Kidney tubule cell (primary cell): ENCODE measurements around the gene SERINC5.
"Not testable (repeated sequence)": the region's sequence is repeated elsewhere in the genome, so short reads cannot be mapped to it uniquely, and the experiment has no call there.

Experiments used
- DNase-seq: peaks from one replicate; pipeline ENCODE4 v3.0.0-alpha.2; 2018; ENCODE audit warnings: low spot score

SERINC5 gene

DNA sequence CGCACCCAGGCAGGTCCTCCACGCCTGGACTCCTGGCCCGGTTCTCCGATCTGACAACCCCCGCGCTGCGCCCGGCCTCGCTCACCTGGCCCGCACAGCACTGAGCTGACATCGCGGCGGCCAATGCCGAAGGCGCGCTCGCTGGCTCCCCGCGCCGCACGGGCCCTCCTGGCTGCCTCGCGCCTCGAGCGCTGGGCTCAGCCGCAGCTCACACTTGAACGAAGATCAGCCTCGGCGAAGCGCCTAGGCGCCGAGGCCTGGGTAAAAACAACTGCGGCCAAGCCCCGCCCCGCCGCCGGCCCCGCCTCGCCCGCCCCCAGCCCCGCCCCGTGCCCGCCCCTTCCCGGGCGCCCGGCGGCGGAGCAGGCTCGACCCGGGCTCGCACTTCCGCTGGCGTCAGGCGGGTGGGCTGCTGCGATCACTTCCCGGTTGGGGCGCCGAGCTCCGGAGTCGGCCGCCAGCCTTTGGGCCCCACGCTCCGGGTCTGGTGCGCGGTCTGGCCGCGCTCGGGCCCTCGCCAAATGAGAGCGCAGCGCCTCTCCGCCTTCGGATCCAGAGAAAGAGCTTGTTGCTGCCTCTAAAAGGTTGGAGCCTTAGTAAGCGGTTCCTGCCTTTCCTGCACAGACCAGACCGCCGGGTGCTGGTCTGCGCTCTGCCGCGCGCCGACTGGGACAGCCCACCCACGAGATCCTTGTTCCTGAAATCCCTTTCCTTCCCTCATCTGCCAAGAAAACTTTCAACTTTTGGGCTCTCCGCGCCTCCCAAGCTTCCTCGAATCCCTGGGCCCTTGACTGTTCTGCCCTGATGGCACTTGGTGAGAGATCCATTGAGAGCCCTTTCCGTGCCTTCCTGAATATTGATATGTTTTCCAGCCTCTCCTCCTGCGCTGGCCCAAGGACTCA is at the start of gene SERINC5:
SERINC5 (minus strand) TSS at position 238 of the 902 bp plus-strand sequence; CDS start at position 112, 126 bp downstream.
- DNase-seq: peak; percentile 89

DNA sequence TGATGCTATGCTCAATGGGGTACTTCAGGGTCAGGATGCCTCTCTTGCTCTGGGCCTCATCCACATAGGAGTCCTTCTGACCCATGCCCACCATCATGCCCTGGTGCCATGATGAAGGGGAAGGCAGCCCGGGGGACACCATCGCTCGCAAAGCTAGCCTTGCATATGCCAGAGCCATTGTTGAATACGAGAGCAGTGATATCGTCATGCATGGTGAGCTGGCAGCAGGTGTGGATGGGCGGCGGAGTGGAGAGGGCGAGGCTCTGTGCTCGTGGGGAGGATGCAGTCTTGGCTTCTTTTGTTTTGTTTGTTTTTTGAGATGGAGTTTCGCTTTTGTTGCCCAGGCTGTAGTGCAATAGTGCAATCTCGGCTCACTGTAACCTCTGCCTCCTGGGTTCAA is 46.8 kb upstream of the SERINC5 start:
- DNase-seq: no peak

DNA sequence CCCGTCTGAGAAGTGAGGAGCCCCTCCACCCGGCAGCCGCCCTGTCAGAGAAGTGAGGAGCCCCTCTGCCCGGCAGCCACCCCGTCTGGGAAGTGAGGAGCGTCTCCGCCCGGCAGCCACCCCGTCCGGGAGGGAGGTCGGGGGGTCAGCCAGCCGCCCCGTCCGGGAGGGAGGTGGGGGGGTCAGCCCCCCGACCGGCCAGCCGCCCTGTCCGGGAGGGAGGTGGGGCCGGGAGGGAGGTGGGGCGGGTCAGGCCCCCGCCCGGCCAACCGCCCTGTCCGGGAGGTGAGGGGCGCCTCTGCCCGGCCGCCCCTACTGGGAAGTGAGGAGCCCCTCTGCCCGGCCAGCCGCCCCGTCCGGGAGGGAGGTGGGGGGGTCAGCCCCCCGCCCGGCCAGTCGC is 45.5 kb upstream of the SERINC5 start:
- not testable (repeated sequence) for DNase-seq

DNA sequence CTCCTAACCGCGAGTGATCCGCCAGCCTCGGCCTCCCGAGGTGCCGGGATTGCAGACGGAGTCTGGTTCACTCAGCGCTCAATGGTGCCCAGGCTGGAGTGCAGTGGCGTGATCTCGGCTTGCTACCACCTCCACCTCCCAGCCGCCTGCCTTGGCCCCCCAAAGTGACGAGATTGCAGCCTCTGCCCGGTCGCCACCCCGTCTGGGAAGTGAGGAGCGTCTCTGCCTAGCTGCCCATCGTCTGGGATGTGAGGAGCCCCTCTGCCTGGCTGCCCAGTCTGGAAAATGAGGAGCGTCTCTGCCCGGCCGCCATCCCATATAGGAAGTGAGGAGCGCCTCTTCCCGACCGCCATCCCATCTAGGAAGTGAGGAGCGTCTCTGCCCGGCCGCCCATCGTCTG is 44.9 kb upstream of the SERINC5 start:
- DNase-seq: not testable (repeated sequence)

DNA sequence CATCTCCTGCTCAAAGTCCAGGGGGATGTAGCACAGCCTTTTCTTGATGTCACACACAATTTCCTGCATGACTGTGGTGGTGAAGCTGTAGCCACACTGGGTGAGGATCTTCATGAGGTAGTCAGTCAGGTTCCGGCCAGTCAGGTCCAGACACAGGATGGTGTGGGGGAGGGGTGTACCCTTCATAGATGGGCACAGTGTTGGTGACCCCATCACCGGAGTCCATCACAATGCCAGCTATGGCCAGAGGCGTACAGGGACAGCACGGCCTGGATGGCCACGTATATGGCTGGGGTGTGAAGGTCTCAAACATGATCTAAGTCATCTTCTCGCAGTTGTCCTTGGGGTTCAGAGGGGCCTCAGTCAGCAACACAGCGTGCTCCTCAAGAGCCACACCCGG is 44.3 kb upstream of the SERINC5 start:
- DNase-seq: no peak

DNA sequence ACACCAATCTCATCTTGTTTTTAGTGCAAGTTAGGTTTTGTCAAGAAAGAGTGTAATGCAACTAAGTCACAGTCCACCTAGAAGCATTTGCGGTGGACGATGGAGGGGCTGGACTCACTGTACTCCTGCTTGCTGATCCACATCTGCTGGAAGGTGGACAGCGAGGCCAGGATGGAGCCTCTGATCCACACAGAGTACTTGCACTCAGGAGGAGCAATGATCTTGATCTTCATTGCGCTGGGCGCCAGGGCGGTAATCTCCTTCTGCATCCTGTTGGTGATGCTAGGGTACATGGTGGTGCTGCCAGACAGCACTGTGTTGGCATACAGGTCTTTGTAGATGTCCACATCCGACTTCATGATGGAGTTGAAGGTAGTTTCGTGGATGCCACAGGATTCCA is 43.8 kb upstream of the SERINC5 start:
- DNase-seq: no peak

DNA sequence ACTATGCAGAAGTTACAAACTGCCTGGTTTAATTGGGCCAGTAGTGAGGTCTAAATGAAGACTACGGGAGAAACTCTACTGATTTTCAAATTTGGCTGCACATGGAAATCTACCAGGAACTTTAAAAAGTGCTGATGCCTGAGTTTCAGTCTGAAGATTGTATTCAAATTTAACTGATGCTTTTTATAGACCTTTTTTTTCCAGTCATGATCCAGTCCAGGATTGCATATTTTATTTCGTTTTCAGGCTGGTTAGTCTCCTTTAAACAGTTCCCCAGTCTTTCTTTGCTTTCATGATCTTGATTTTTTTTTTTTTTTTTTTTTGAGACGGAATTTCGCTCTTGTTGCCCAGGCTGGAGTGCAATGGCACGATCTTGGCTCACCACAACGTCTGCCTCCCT is 40.3 kb upstream of the SERINC5 start:
- DNase-seq: no peak

DNA sequence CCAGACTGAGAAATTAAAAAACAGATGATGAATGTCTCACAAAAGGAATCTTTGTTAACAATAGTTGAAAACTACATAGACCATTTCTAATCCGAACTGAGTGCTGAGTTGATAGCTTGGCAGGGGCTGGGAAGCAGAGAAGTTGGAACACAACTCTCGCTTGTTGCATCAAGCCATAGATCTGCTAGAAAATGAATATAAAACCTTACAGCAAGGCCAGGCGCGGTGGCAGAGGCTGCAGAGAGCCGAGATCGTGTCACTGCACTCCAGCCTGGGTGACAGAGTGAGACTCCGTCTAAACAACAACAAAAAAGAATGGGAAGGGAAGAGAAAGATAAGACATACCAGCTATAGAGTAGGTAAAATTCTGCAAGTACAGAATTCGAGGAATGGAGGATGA is 35.9 kb upstream of the SERINC5 start:
- no peak for DNase-seq

DNA sequence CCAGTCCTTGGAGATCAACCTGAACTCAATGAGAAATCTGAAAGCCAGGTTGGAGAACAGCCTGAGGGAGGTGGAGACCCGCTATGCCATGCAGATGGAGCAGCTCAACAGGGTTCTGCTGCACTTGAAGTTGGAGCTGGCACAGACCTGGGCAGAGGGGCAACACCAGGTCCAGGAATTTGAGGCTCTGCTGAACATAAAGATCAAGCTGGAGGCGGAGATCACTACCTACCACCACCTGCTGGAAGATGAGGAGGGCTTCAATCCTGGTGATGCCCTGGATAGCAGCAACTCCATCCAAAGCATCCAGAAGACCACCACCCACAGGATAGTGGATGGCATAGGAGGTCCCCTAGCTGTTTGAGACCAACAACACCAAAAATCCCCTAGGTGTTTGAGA is 33.5 kb upstream of the SERINC5 start:
- no peak for DNase-seq

DNA sequence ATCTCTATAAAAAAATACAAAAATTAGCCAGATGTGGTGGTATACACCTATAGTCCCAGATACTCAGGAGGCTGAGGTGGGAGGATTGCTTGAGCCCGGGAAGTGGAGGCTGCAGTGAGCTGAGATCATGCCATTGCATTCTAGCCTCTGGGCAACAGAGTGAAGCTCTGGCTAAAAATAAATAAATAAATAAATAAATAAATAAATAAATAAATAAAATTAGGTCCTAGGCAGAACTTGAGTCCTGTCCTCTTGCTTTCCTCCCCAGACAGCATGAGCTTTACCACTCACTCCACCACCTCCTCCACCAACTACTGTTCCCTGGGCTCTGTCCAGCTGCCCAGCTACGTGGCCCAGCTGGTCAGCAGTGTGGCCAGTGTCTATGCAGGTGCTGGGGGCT is 32.3 kb upstream of the SERINC5 start:
- no peak for DNase-seq

DNA sequence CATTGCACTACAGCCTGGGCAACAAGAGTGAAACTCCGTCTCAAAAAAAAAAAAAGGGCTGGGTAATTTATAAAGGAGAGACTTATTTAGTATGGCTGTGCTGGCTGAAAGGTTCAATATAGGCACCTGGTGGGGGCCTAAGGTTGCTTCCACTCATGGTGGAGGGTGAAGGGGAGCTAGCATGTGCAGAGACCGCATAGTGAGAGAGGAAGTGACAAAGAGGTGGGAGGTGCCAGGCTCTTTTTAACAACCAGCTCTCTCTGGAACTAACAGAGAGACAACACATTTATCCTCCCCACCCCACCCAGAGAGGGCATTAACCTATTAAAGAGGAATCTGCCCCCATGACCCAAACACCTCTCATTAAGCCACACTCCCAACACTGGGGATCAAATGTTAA is 28.9 kb upstream of the SERINC5 start:
- DNase-seq: no peak

DNA sequence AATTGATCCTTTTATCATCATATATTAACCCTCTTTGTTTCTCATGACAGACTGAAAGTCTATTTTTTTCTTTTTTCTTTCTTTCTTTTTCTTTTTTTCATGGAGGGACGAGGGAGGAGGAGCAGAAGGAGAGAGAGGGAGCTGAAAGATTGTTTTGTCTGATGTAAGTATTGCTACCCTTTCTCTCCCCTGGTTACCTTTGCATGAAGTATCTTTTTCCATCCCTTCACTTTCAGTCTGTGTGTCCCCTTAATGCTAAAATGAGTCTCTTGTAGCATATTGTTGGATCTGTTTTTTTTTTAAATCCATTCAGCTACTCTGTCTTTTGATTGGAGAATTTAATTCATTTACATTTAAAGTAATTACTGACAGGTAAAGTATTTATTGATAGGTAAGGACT is 27.5 kb upstream of the SERINC5 start:
- no peak for DNase-seq

DNA sequence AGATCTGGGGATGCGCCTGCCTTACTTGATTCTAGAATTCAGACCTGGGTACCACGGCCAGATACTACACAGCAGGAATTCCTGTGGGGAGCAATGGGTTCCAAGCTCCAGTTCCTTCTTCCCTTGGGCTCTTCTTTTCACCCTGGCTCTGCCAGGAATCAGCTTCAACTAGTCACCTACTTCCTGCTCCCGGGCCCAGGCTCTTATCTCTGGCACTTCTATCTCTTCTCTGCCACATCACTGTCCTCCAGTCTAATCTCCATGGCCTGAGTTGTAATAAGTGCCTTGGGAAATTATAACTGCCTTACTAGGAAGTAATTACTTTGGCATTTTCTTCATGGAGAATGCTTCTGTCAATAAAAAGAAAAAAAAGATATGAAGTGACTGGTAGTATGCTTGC is 26.2 kb upstream of the SERINC5 start:
- DNase-seq: no peak

DNA sequence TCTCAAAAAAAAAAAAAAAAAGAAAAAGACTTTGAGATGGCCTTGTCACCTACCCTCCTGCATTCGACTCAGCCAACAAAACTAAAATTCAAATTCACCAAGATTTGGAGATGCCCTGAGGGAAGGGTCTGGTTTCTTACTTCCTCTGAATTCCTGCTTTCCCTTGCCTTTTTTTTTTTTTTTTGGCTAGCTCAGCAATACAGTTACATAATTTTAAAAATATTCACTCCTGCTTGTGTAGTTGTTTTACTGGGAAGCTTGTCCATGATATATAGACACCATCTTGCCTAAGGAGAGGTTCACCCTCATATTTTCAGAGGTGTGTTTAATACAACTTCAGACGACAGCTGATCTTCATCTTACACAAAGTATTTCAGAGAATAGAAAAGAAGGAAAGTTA is 21.3 kb upstream of the SERINC5 start:
- DNase-seq: no peak

DNA sequence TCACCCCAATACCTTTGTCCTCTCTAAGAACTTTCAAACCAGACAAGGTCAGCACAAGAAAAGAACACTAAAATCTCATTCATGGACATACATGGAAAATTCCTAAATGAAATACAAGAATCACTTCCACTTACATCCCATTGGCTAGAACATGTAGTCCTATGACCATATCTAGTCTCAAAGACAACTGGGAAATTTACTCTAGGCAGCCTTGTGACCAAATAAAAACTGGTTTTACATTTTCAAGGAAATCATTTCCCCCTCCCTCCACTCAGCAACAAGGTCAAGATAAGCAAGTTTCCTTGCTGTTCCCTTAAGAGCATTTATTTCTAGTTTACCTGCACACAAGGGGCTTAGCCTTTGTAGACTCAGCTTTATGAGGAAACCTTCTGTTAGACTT is 20.3 kb upstream of the SERINC5 start:
- no peak for DNase-seq

DNA sequence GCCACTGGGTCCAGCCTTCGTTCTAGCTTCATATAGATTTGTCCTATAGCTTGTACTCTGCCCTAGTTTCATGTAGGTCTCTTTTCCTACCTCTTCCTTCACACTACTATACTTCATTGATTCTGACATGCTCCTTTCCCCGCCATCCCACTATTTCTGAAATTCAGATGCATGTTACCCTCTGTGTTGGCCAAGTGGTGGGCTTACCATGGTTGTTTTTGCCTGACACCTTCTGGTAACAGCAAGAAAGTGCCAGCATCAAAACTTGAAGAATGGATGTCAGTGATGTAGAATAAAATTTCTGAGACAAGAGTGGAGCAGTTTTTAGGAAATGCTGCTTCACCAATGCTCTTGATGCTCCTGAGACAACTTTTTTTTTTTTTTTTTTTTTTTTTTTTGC is 19.5 kb upstream of the SERINC5 start:
- no peak for DNase-seq

DNA sequence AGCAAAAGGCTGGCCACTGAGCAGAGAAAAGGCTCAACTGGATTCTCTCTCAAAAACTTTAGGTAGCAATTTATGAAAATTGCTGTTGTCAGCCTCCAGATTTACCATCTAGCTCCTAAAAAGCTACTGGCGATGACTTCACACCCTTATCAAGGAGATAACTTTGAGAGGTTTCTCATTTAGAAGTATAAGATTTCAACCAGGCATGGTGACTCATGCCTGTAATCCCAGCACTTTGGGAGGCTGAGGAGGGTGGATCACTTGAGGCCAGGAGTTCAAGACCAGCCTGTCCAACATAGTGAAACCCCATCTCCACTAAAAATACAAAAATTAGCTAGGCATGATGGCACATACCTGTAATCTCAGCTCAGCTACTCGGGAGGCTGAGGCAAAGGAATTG is 14.7 kb upstream of the SERINC5 start:
- DNase-seq: not testable (repeated sequence)

DNA sequence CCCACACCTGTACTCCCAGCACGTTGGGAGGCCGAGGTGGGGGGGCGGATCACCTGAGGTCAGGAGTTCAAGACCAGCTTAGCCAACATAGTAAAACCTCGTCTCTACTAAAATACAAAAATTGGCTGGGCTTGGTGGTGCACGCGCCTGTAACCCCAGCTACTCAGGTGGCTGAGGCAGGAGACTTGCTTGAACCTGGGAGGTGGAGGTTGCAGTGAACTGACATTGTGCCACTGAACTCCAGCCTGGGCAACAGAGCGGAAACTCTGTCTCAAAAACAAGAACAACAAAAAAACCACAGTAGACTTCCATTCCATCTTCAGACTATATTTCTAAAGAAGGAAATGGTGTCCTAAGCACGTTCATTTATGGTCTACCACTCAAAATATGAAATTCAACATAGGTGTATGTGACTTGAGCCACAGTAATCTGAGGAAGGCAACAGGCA is 14.2 kb upstream of the SERINC5 start:
- no peak for DNase-seq

DNA sequence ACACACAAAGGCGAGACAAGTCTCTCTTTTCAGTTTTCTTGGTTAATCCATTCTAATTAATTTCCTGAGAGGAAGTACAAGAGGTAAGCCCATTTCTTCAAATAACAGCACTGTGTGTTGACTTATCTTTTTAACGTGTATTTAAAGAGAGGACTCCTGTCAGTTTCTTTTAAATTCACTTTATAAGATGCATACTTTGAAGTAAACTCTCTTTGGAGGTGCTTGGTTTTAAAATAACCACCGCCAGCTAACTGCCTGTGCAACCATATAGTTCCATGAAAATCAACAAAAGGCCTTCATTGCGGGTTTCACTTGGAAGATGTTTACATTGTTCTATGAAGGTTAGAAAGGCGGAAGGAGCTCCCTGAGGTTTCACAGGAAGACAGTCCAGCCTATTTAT is 13.1 kb upstream of the SERINC5 start:
- DNase-seq: no peak

DNA sequence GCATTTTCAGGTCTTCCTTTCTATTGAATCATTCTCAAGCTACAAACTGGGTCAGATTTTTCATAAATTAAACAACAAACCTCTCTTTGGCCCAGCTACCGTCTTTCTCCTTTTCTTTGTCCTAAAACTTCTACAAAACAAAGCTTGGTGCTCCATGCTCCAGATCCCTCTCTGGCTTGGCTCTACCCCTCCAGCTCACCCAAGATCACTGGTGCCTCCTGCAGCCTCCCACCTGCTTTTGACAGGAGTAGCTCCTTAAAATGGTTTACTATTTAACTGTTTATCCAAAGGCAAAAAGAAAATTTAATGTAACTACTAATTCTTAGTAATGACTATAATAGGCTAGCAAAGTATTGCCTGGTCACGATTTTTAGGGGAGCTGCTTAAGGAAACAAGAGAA is 10.7 kb upstream of the SERINC5 start:
- no peak for DNase-seq

DNA sequence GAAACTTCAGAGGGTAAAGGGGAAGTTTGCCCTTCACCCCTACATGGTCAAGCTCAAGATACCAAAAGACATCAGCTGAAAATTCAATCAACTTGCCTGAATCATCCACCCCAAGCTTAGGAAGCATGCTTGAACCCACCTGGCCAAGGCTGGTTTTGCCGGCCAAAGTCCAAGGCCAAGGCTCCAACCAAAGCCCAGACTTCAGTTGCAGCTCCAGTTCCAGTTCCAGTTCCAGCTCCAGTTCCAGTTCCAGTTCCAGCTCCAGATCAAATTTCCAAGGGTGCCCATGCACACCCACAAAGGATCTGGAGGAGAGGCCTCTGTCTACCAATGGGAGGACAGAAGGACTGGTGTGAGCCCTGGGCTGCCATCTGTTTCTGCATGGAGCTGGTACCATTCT is 4.6 kb upstream of the SERINC5 start:
- DNase-seq: no peak

DNA sequence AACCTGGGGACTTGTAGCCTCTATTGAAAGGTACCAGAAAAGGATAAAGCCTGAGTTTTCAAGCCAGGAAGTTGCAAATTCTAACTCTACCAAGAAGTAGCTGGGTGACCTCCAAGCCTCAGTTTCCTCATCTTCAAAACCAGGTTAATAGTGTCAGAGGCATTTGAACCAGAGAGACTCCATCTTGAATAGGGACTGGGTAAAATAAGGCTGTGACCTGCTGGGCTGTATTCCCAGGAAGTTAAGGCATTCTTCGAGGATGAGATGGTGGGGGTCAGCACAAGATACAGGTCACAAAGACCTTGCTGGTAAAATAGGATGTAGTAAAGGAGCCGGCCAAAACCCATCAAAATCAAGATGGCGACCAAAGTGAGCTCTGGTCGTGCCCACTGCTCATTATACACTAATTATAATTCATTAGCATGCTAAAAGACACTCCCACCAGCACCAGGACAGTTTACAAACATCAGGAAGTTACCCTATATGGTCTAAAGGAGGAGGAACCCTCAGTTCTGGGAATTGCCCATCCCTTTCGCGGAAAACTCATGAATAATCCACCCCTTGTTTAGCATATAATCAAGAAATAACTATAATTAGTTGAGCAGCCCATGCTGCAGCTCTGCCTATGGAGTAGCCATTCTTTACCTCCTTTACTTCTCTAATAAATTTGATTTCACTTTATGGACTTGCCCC is 3.8 kb upstream of the SERINC5 start:
- no peak for DNase-seq

DNA sequence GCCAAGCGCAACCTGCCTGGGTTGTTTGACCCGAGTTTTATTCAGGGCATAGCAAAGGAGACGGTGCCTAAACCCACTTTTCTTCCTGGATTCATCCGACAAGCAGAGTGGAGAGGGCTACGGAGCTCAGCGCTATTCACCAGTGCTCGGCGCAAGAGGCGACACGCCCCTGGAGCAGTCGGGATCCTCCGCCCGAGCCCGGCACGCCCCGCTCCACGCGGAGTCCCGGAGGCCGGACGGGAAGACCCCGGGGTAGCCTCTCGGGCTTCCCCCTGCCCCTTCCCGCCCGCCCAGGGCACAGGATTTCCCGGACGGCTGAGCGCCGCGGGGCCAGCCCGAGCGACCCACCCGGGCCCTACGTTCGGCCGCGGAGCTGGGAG is 427 bp downstream of the SERINC5 start:
- peak; percentile 74 for DNase-seq
